ENCODE measurements around the gene MRAS. TPM values are rescaled to one million over a fixed set of nuclear protein-coding genes. Genes with fewer than 3 reads are reported as not detected.

MRAS gene
- total and polyA plus RNA-seq, 2 of the 13 experiments (the other 11 are each of a cell fraction or from before 2014, with no cell fraction given) = 8.8 to 36.2 TPM

DNA sequence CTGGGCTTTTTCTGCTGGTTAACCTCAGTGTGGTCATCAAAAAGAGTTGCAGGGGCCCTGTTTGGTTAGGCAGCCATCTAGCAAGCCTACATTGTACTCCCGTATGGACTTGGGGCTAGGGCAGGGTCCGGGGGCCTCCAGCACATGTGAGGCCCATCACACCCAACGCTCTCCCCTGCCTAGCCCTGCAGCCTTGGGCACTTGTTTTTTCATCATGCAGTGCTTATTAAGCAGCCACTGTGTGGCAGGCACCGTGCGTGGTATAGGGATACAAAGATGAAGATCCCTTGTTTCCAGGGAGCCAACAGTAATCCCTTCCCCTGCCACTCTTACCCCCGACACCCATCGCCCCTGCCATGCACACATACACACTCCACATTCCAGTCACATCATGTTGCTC is 14.2 kb downstream of the MRAS start:
- 58% methylated on average over 7 of the region's 7 CpGs for WGBS (ENCODE audit: low lambda C conversion rate)
- Histone ChIP-seq H3K79me2 (ENCODE audit: insufficient read depth, low read length) (no peaks in the 10 kb centered on the region), H3K9me3 (ENCODE audit: low read length) (no peaks in the 10 kb centered on the region), H3K27ac (ENCODE audit: extremely low read length, insufficient read depth, low read length) (peak overlapping the region; percentile 25), H4K20me1 (ENCODE audit: insufficient read depth, low read length) (no peaks in the 10 kb centered on the region), H3K4me2 (ENCODE audit: low read depth, low read length) (no peak overlapping the region), H3K27me3 (ENCODE audit: control insufficient read depth in 1 of 2, insufficient read depth in 2 of 2, low read length in 2 of 2) (no peaks in the 10 kb centered on the region), H3K4me1 (ENCODE audit: insufficient read depth, low read length) (peaks cover 47% of the 10 kb centered on the region), H3K9ac (ENCODE audit: insufficient read depth, low read depth, low read length) (no peak overlapping the region), H3K4me3 (replicated peaks in 1 of 3; ENCODE audit: insufficient read depth in 1 of 3, low read depth in 2 of 3, low read length in 3 of 3) (no peak overlapping the region), H3K36me3 (replicated peaks in 1 of 2; ENCODE audit: control insufficient read depth in 1 of 2, insufficient read depth in 2 of 2, low read length in 2 of 2) (no peaks in the 10 kb centered on the region), H2AFZ (ENCODE audit: low read length) (no peak overlapping the region)
- DNase-seq (ENCODE audit: low spot score) (peak; percentile 13), ATAC-seq (peak; percentile 58), FAIRE-seq (no peak)
- no TSS peak for BruUV-seq (replicated peaks)
- ChIA-PET POLR2A (no interaction called here), CTCF (ENCODE audit: low intra/inter-chr PET ratio, low total read pairs) (no interaction called here)
- in situ Hi-C loops (cut with HindIII; ENCODE audit: extremely low pct_ligation_motif_present, low pct_unique_long_range_greater_than_20kb) (no loop called here), intact Hi-C loops (cut with micrococcal nuclease; ENCODE audit: unreplicated experiment) (loop anchor here (5.0 kb wide), 1 partner anchor 35 kb away; no protein-coding TSS in a partner anchor)
- peak; percentile 20; the same call in 1 of the 2 replicates for TF ChIP-seq SALL1 (CRISPR knock-in tag; IDR thresholded peaks at IDR 0.05)
- no peak for TF ChIP-seq ZNF619 (CRISPR knock-in tag; IDR thresholded peaks at IDR 0.05)
- peak; percentile 52 for TF ChIP-seq PAXIP1 (CRISPR knock-in tag; conservative IDR thresholded peaks at IDR 0.05)
- TF ChIP-seq HNF4G (IDR thresholded peaks at IDR 0.05; ENCODE audit: borderline replicate concordance, low read depth, low read length) = 0 out of 2 replicates have a peak, but pooled peaks have one; percentile 37
- no peak for TF ChIP-seq HNF4G (CRISPR knock-in tag; IDR thresholded peaks at IDR 0.05; ENCODE audit: borderline replicate concordance, low read depth)
- no peak for TF ChIP-seq ZKSCAN1 (IDR thresholded peaks at IDR 0.05; ENCODE audit: low read length)
- 0 out of 2 replicates have a peak, but pooled peaks have one; percentile 25 for TF ChIP-seq THAP7 (CRISPR knock-in tag; IDR thresholded peaks at IDR 0.05)
- no peak for TF ChIP-seq KDM1A (CRISPR knock-in tag; IDR thresholded peaks at IDR 0.05)
- TF ChIP-seq, protein P1, sequence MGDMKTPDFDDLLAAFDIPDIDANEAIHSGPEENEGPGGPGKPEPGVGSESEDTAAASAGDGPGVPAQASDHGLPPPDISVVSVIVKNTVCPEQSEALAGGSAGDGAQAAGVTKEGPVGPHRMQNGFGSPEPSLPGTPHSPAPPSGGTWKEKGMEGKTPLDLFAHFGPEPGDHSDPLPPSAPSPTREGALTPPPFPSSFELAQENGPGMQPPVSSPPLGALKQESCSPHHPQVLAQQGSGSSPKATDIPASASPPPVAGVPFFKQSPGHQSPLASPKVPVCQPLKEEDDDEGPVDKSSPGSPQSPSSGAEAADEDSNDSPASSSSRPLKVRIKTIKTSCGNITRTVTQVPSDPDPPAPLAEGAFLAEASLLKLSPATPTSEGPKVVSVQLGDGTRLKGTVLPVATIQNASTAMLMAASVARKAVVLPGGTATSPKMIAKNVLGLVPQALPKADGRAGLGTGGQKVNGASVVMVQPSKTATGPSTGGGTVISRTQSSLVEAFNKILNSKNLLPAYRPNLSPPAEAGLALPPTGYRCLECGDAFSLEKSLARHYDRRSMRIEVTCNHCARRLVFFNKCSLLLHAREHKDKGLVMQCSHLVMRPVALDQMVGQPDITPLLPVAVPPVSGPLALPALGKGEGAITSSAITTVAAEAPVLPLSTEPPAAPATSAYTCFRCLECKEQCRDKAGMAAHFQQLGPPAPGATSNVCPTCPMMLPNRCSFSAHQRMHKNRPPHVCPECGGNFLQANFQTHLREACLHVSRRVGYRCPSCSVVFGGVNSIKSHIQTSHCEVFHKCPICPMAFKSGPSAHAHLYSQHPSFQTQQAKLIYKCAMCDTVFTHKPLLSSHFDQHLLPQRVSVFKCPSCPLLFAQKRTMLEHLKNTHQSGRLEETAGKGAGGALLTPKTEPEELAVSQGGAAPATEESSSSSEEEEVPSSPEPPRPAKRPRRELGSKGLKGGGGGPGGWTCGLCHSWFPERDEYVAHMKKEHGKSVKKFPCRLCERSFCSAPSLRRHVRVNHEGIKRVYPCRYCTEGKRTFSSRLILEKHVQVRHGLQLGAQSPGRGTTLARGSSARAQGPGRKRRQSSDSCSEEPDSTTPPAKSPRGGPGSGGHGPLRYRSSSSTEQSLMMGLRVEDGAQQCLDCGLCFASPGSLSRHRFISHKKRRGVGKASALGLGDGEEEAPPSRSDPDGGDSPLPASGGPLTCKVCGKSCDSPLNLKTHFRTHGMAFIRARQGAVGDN (CRISPR knock-in tag; IDR thresholded peaks at IDR 0.05) = peak; percentile 43; the same call in 1 of the 2 replicates
- TF ChIP-seq MAX (IDR thresholded peaks at IDR 0.05) = peak; percentile 54; the same call in 1 of the 2 replicates
- peak; percentile 62 for TF ChIP-seq HNF4A (CRISPR knock-in tag; IDR thresholded peaks at IDR 0.05)
- no peak for TF ChIP-seq HIVEP1 (CRISPR knock-in tag; IDR thresholded peaks at IDR 0.05)
- 0 out of 2 replicates have a peak, but pooled peaks have one; percentile 17 for TF ChIP-seq ZFX (CRISPR knock-in tag; IDR thresholded peaks at IDR 0.05; ENCODE audit: low read depth)
